Upper lobe of left lung (tissue), 6 donors: ENCODE measurements around the gene TSPAN31. TPM values are rescaled to one million over a fixed set of nuclear protein-coding genes. Genes with fewer than 3 reads are reported as not detected.
A peak's percentile ranks its signal among the peaks of the same experiment; 100 is the strongest.

ENCODE experiments used
- ATAC-seq, 2 donors: fragments of 200-7000 bp; cut with Tn5 transposase; one replicate each; pipeline ENCODE4 v1.9.1; 2022; ENCODE audit warnings: mild to moderate bottlenecking in 2 of 2, moderate library complexity in 2 of 2; ENCODE audit not compliant: low FRiP score in 2 of 2
- DNase-seq, 2 donors: peaks; one replicate each; pipeline ENCODE4 v3.0.0-alpha.2; 2019 to 2020
- H3K27ac ChIP-seq, 4 donors: fragments of 200-600 bp; sonication (generic); one replicate each; pipeline ENCODE4 v1.5.1; 2016 to 2019
- H3K27me3 ChIP-seq, 4 donors: fragments of 200-600 bp; sonication (generic); one replicate each; pipeline ENCODE4 v1.5.1; 2017 to 2019
- H3K36me3 ChIP-seq, 4 donors: fragments of 200-600 bp; sonication (generic); one replicate each; pipeline ENCODE4 v1.5.1; 2016 to 2019
- H3K4me1 ChIP-seq, 4 donors: fragments of 200-600 bp; sonication (generic); one replicate each; pipeline ENCODE4 v1.5.1; 2018 to 2019
- H3K4me3 ChIP-seq, 4 donors: fragments of 200-600 bp; sonication (generic); one replicate each; pipeline ENCODE4 v1.5.1; 2017 to 2019; ENCODE audit warnings: mild to moderate bottlenecking in 2 of 4, moderate library complexity in 1 of 4
- H3K9me3 ChIP-seq, 4 donors: fragments of 200-600 bp; sonication (generic); one replicate each; pipeline ENCODE4 v1.5.1; 2018 to 2019
- CTCF ChIP-seq, 6 experiments: fragments of 450-650 bp in 4 of 6; fragments of 200-600 bp in 2 of 6; sonication (generic) in 2 of 6; IDR thresholded peaks; one replicate each; pipeline ENCODE4 v1.5.1; 2016 to 2019; ENCODE audit warnings: antibody characterized with exemption in 6 of 6
- EP300 ChIP-seq, 4 donors: sonication (generic); formaldehyde crosslinking; IDR thresholded peaks; one replicate each; pipeline ENCODE4 v1.5.1; 2017; ENCODE audit warnings: antibody characterized with exemption in 4 of 4, control low read depth in 2 of 4
- POLR2A ChIP-seq, 4 donors: fragments of 450-650 bp; IDR thresholded peaks; one replicate each; pipeline ENCODE4 v1.5.1; 2016 to 2017; ENCODE audit warnings: antibody characterized with exemption in 4 of 4, mild to moderate bottlenecking in 2 of 4
- POLR2AphosphoS5 ChIP-seq, 2 donors: sonication (generic); formaldehyde crosslinking; IDR thresholded peaks; one replicate each; pipeline ENCODE4 v1.5.1; 2017; ENCODE audit warnings: antibody characterized with exemption in 2 of 2
- WGBS, 2 donors: methylation state at CpG; one replicate each; pipeline ENCODE4 v1.1.5; 2017 to 2018; 5-methylcytosine and 5-hydroxymethylcytosine counted together
- total RNA-seq, 6 donors: library from RNA; depleted of rRNA in 4 of 6; stranded (reverse); fragments of >200 nt in 4 of 6; gene quantifications; one replicate each; pipeline versions ENCODE4 v1.1.0 to v1.2.1, GENCODE V29; 2016 to 2021
- donor health status: DM: no; HTN: no; CAD: no; lungs with moderate emphysema.
- donor health status: DM: no; HTN: yes; CAD: no; lungs with severe emphysema.

TSPAN31 gene
- total RNA-seq, 6 donors from 2014 or later: 16.8 to 54.6 (median 37.3) TPM

- peak; percentile 99 to 100 for DNase-seq
These were observed 7.2 kb downstream of the TSPAN31 start, which contains the start of gene CDK4 for GRCh38 chr12:57751788-57752667. Gene CDK4 (minus strand): TSS chr12:57752310. CDS start chr12:57751717, 593 bp downstream.

GRCh38 chr12:57752668-57753000, 7.8 kb downstream of the TSPAN31 start:
- H3K9me3 ChIP-seq: no peaks in the 10 kb centered on the region
- WGBS, 2 donors: 0 to 5% methylated on average over 5 of the region's 5 CpGs
- peak overlapping the region; percentile 30 to 94 (median 78) for H3K27ac ChIP-seq
- peaks cover 6 to 29% (median 23%) of the 10 kb centered on the region in 4 donors for H3K36me3 ChIP-seq
- ATAC-seq: no peak
- no peaks in the 10 kb centered on the region for H3K27me3 ChIP-seq
- peaks cover 22 to 56% (median 48%) of the 10 kb centered on the region in 4 donors for H3K4me1 ChIP-seq
- peak overlapping the region in 3 of 4 donors; percentile 69 to 82 (median 71) for H3K4me3 ChIP-seq
- no peak for DNase-seq
- TF ChIP-seq POLR2A (IDR thresholded peaks at IDR 0.05): peak in 1 of 4 donors; percentile 10
- TF ChIP-seq CTCF (IDR thresholded peaks at IDR 0.05): peak in 1 of 6 experiments; percentile 10
- TF ChIP-seq EP300 (IDR thresholded peaks at IDR 0.05): no peak
- no peak for TF ChIP-seq POLR2AphosphoS5 (IDR thresholded peaks at IDR 0.05)

More at GRCh38 chr12:57751788-57752667, 7.2 kb downstream of the TSPAN31 start, which contains the start of gene CDK4:
- peak; percentile 90 to 92 for TF ChIP-seq POLR2AphosphoS5 (IDR thresholded peaks at IDR 0.05)
- TF ChIP-seq EP300 (IDR thresholded peaks at IDR 0.05): peak in 1 of 4 donors; percentile 95
- TF ChIP-seq POLR2A (IDR thresholded peaks at IDR 0.05): peak in 3 of 4 donors; percentile 37 to 84 (median 75)
- TF ChIP-seq CTCF (IDR thresholded peaks at IDR 0.05): peak in 3 of 6 experiments; percentile 4 to 44 (median 25)
- Histone ChIP-seq H3K27ac (peak within 1 kb of the TSS; percentile 80 to 94 (median 88)), H3K4me3 (peak within 1 kb of the TSS; percentile 4 to 82 (median 70)), H3K27me3 (no peaks in the 10 kb centered on the region), H3K36me3 (peaks cover 9 to 35% (median 28%) of the 10 kb centered on the region in 4 donors), H3K9me3 (no peaks in the 10 kb centered on the region), H3K4me1 (peaks cover 22 to 53% (median 47%) of the 10 kb centered on the region in 4 donors)
- ATAC-seq: peak; percentile 95
- 0 to 1% methylated on average over 15 to 55 of the region's 58 CpGs for WGBS, 2 donors

- WGBS, 2 donors: 22 to 26% methylated on average over 1 of the region's 1 CpG
- H3K4me3 ChIP-seq: no peak overlapping the region
- H3K4me1 ChIP-seq: peaks cover 22 to 56% (median 48%) of the 10 kb centered on the region in 4 donors
These were observed 9.0 kb downstream of the TSPAN31 start for GRCh38 chr12:57753756-57754337.

GRCh38 chr12:57754411-57755193, 9.8 kb downstream of the TSPAN31 start, which contains the start of gene MARCHF9:
Gene MARCHF9 (plus strand): TSS chr12:57755103. CDS start chr12:57755529, 426 bp downstream.
- Histone ChIP-seq H3K27me3 (no peaks in the 10 kb centered on the region), H3K4me1 (peaks cover 22 to 56% (median 48%) of the 10 kb centered on the region in 4 donors), H3K4me3 (peak within 1 kb of the TSS; percentile 53 to 90 (median 86)), H3K36me3 (peaks cover 0 to 24% (median 17%) of the 10 kb centered on the region in 4 donors), H3K9me3 (no peaks in the 10 kb centered on the region), H3K27ac (peak within 1 kb of the TSS; percentile 81 to 91 (median 82))
- TF ChIP-seq CTCF (IDR thresholded peaks at IDR 0.05): no peak
- TF ChIP-seq POLR2A (IDR thresholded peaks at IDR 0.05): peak in 1 of 4 donors; percentile 29
- WGBS, 2 donors: 1 to 2% methylated on average over 11 to 24 of the region's 41 CpGs
- peak; percentile 90 for DNase-seq
- ATAC-seq: peak in 1 of 2 donors; percentile 64

More at GRCh38 chr12:57753756-57754337, 9.0 kb downstream of the TSPAN31 start:
- H3K27ac ChIP-seq: peak overlapping the region in 2 of 4 donors; percentile 81 to 91
- peaks cover 0 to 28% (median 21%) of the 10 kb centered on the region in 4 donors for H3K36me3 ChIP-seq
- TF ChIP-seq POLR2A (IDR thresholded peaks at IDR 0.05): no peak
- H3K9me3 ChIP-seq: no peaks in the 10 kb centered on the region
- ATAC-seq: no peak
- DNase-seq: no peak
- H3K27me3 ChIP-seq: no peaks in the 10 kb centered on the region
